ENCODE measurements around the gene MAN2A2. TPM values are rescaled to one million over a fixed set of nuclear protein-coding genes. Genes with fewer than 3 reads are reported as not detected.
"Not testable (repeated sequence)": the region's sequence is repeated elsewhere in the genome, so short reads cannot be mapped to it uniquely, and the experiment has no call there.

Gene MAN2A2
- total RNA-seq, 2 donors from 2014 or later, result 53.0 to 57.6 TPM

- DNase-seq (ENCODE audit: low spot score), result no peak
Observed at GRCh38 chr15:90870354-90871138, 32.6 kb upstream of the MAN2A2 start.

GRCh38 chr15:90871139-90871715 lies 31.9 kb upstream of the MAN2A2 start:
- DNase-seq (ENCODE audit: low spot score), result peak; percentile 83
- intact Hi-C loops (cut with DNase I), result no loop called here

More at GRCh38 chr15:90870354-90871138, 32.6 kb upstream of the MAN2A2 start:
- intact Hi-C loops (cut with DNase I), result no loop called here

GRCh38 chr15:90871716-90872485 lies 31.2 kb upstream of the MAN2A2 start:
- intact Hi-C loops (cut with DNase I), result no loop called here
- no peak for DNase-seq (ENCODE audit: low spot score)

GRCh38 chr15:90872486-90873184 lies 30.5 kb upstream of the MAN2A2 start:
- DNase-seq (ENCODE audit: low spot score), result no peak
- intact Hi-C loops (cut with DNase I), result no loop called here

GRCh38 chr15:90873488-90873997 lies 29.6 kb upstream of the MAN2A2 start:
- DNase-seq (ENCODE audit: low spot score), result no peak
- intact Hi-C loops (cut with DNase I), result no loop called here

GRCh38 chr15:90873998-90874605 lies 29.0 kb upstream of the MAN2A2 start:
- intact Hi-C loops (cut with DNase I), result no loop called here
- no peak for DNase-seq (ENCODE audit: low spot score)

- intact Hi-C loops (cut with DNase I); DNase-seq (ENCODE audit: low spot score): not testable (repeated sequence)
Observed at GRCh38 chr15:90874986-90875385, 28.1 kb upstream of the MAN2A2 start.

GRCh38 chr15:90875549-90875981 lies 27.5 kb upstream of the MAN2A2 start:
- DNase-seq (ENCODE audit: low spot score), result no peak
- intact Hi-C loops (cut with DNase I), result no loop called here

GRCh38 chr15:90876046-90876445 lies 27.1 kb upstream of the MAN2A2 start:
- intact Hi-C loops (cut with DNase I), result no loop called here
- no peak for DNase-seq (ENCODE audit: low spot score)

- intact Hi-C loops (cut with DNase I), result no loop called here
- no peak for DNase-seq (ENCODE audit: low spot score)
Observed at GRCh38 chr15:90876512-90877170, 26.5 kb upstream of the MAN2A2 start.

- DNase-seq (ENCODE audit: low spot score), result no peak
- intact Hi-C loops (cut with DNase I), result no loop called here
Observed at GRCh38 chr15:90877315-90877714, 25.8 kb upstream of the MAN2A2 start.

- DNase-seq (ENCODE audit: low spot score), result no peak
- intact Hi-C loops (cut with DNase I), result loop anchor here in 1 of 2 donors (2.0 kb wide), 1 partner anchor 231 kb away; no protein-coding TSS in a partner anchor
Observed at GRCh38 chr15:90877996-90878395, 25.1 kb upstream of the MAN2A2 start.

GRCh38 chr15:90878660-90879059 lies 24.4 kb upstream of the MAN2A2 start:
- intact Hi-C loops (cut with DNase I), result loop anchor here in 1 of 2 donors (2.0 kb wide), 1 partner anchor 232 kb away; no protein-coding TSS in a partner anchor
- DNase-seq (ENCODE audit: low spot score), result no peak

GRCh38 chr15:90879730-90880366 lies 23.3 kb upstream of the MAN2A2 start:
- intact Hi-C loops (cut with DNase I), result loop anchor here (2.0 to 10.0 kb wide), 4 partner anchors 65 to 375 kb away; no protein-coding TSS in a partner anchor
- no peak for DNase-seq (ENCODE audit: low spot score)

- no peak for DNase-seq (ENCODE audit: low spot score)
- intact Hi-C loops (cut with DNase I), result loop anchor here in 1 of 2 donors (10.0 kb wide), 3 partner anchors 64 to 376 kb away; no protein-coding TSS in a partner anchor
Observed at GRCh38 chr15:90880381-90881145, 22.5 kb upstream of the MAN2A2 start.

- intact Hi-C loops (cut with DNase I), result loop anchor here in 1 of 2 donors (10.0 kb wide), 3 partner anchors 63 to 377 kb away; no protein-coding TSS in a partner anchor
- peak; percentile 78 for DNase-seq (ENCODE audit: low spot score)
Observed at GRCh38 chr15:90881181-90881977, 21.7 kb upstream of the MAN2A2 start.

All from posterior vena cava (tissue), 2 donors.